Amygdala (tissue), 56 donors: ENCODE data around the gene LNPEP.

Source experiments
- DNase-seq, 56 donors: peaks; one replicate each; lab custom pipeline; 2025; lab: John Stamatoyannopoulos, UW

Gene LNPEP

GRCh38 chr5:96935559-96936430, at the start of gene LNPEP:
Gene LNPEP (plus strand): TSS chr5:96936080. CDS start chr5:96936156, 76 bp downstream.
- DNase-seq: peak; percentile 66 to 97 (median 92)

- no peak for DNase-seq
Measured at GRCh38 chr5:96893342-96893741, 42.5 kb upstream of the LNPEP start.

- DNase-seq: no peak
Measured at GRCh38 chr5:96896276-96896675, 39.6 kb upstream of the LNPEP start.

GRCh38 chr5:96896806-96897205, 39.1 kb upstream of the LNPEP start:
- DNase-seq: no peak

GRCh38 chr5:96901384-96901783, 34.5 kb upstream of the LNPEP start:
- no peak for DNase-seq

- DNase-seq: no peak
Measured at GRCh38 chr5:96901841-96902240, 34.0 kb upstream of the LNPEP start.

- no peak for DNase-seq
Measured at GRCh38 chr5:96902876-96903275, 33.0 kb upstream of the LNPEP start.

GRCh38 chr5:96903300-96903699, 32.6 kb upstream of the LNPEP start:
- no peak for DNase-seq

- no peak for DNase-seq
Measured at GRCh38 chr5:96904054-96904931, 31.6 kb upstream of the LNPEP start.

GRCh38 chr5:96905864-96906263, 30.0 kb upstream of the LNPEP start:
- no peak for DNase-seq

GRCh38 chr5:96909003-96909402, 26.9 kb upstream of the LNPEP start:
- DNase-seq: no peak

GRCh38 chr5:96909435-96909834, 26.4 kb upstream of the LNPEP start:
- DNase-seq: no peak

- DNase-seq: no peak
Measured at GRCh38 chr5:96911139-96911538, 24.7 kb upstream of the LNPEP start.

GRCh38 chr5:96913233-96913632, 22.6 kb upstream of the LNPEP start:
- no peak for DNase-seq

GRCh38 chr5:96919754-96920197, 16.1 kb upstream of the LNPEP start:
- no peak for DNase-seq

- no peak for DNase-seq
Measured at GRCh38 chr5:96920744-96921355, 15.0 kb upstream of the LNPEP start.

- no peak for DNase-seq
Measured at GRCh38 chr5:96922499-96923244, 13.2 kb upstream of the LNPEP start.

- no peak for DNase-seq
Measured at GRCh38 chr5:96924016-96924443, 11.8 kb upstream of the LNPEP start.

- no peak for DNase-seq
Measured at GRCh38 chr5:96926276-96926675, 9.6 kb upstream of the LNPEP start.

- no peak for DNase-seq
Measured at GRCh38 chr5:96927008-96927407, 8.9 kb upstream of the LNPEP start.
